Activated T-helper 17 cell treated with anti-CD3 and anti-CD28 coated beads, Interleukin-2, amount 50 U/mL, for 72 hours (primary cell): ENCODE measurements around the gene INPP5A. TPM values are rescaled to one million over a fixed set of nuclear protein-coding genes. Genes with fewer than 3 reads are reported as not detected.
"Not testable (repeated sequence)": the region's sequence is repeated elsewhere in the genome, so short reads cannot be mapped to it uniquely, and the experiment has no call there.

Experiments used
- ATAC-seq: fragments of 150-1000 bp; cut with Tn5 transposase; replicated peaks from 2 replicates; pipeline ENCODE4 v1.10.0; 2021; ENCODE audit warnings: mild to moderate bottlenecking, moderate library complexity
- H3K27ac Mint-ChIP-seq: one replicate; pipeline ENCODE4 v1.8.0; 2022; ENCODE audit warnings: mixed read lengths
- H3K27me3 Mint-ChIP-seq: one replicate; pipeline ENCODE4 v1.8.0; 2022; ENCODE audit warnings: mixed read lengths
- H3K36me3 Mint-ChIP-seq: one replicate; pipeline ENCODE4 v1.8.0; 2022; ENCODE audit warnings: low read depth, mild to moderate bottlenecking, mixed read lengths
- H3K4me1 Mint-ChIP-seq: one replicate; pipeline ENCODE4 v1.8.0; 2022; ENCODE audit warnings: mixed read lengths
- H3K4me3 Mint-ChIP-seq: one replicate; pipeline ENCODE4 v1.8.0; 2022; ENCODE audit warnings: mild to moderate bottlenecking, mixed read lengths
- H3K9me3 Mint-ChIP-seq: one replicate; pipeline ENCODE4 v1.8.0; 2022; ENCODE audit warnings: mixed read lengths
- total RNA-seq, 2 donors: library from RNA; stranded (reverse); gene quantifications; one replicate each; pipeline ENCODE4 v1.2.3, GENCODE V29; 2022

The INPP5A gene
- total RNA-seq, 2 donors from 2014 or later: 4.3 to 5.6 TPM

DNA sequence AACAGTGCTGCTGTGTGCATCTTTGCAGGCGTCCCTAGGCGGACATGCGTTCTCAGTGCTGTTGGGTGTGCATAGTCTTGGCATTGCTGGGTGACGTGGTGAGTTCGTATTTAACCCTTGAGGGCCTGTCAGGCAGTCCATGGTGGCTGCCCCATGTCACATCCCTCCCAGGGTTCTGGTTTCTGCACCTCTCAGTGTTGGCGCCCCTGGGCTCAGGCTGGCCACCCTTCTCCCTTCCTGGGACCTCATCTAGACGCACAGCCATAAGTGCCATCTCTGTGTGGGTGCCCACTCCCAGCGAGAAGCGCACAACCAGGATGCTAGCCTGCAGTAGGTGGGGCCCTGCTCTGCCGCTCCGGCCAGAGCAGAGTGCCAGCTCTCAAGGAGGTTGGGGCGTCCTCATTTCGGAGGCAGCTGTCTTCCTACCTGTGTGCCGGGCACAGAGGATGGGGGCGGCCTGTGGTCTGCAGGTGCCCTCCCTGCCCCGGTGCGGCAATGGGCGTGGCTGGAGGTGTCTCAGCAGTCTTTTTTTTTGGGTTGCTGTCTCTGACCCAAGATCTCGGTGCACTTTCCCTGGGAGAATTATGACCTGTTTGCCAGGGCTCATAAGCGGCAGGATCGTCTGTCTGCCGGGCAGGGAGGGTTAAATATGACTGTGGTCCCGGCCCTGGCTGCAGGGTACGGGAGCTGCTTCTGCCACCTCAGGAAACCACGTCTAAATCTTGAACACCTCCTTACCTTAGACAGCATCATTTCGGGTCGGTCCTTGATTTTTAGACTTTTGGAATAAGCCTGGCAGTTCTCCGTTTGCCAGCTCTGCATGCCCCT lies 6.5 kb downstream of the INPP5A start:
- Mint-ChIP-seq H3K4me3 (peak overlapping the region; percentile 79), H3K27ac (peak overlapping the region; percentile 64), H3K9me3 (no peaks in the 10 kb centered on the region), H3K27me3 (no peaks in the 10 kb centered on the region), H3K36me3 (no peaks in the 10 kb centered on the region), H3K4me1 (peaks cover 33% of the 10 kb centered on the region)
- peak; percentile 8 for ATAC-seq

DNA sequence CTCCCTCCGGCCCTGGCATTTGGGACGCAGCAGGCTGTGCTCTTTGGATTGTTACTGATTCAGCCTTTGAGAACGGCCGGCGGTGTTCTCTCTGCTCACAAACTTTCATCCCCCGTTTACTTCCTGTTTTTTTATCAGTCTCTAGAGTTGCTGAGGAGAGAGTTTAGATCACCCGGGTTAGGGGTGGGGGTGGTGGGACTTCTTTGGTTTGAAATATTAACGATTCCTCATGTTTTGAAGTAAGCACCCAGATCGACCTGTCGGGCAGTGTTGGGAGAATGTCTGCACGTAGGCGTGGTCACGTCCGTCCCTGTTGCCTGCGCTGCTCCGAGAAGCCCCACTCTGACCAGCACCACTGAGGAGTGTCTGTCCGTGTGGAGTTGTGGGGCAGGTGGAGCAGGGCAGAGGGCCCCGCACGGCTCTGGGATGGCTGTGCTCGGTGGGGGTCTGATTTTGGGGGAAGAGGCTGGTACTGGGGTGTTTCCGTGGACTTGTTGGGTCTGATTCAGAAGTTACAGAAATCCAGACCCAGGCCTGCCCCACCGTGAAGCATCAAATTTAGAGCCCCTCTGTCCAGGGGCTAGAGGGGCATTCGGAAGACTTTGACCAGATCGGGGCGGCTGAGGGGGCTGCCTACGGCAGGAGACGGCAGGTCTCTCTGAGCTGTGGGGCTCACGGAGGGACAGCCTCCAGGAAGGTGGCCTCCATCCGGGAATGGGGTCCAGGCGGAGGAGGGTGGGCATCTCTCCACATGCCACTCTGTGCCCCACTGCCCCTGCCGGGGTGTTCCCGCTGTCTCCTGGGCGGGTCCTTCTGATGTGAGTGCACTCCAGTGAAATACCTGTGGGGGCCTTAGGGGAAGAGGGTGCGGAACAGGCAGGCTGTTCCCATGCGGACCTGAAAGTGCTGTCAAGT lies 7.4 kb downstream of the INPP5A start:
- peak; percentile 34 for ATAC-seq
- Mint-ChIP-seq H3K4me3 (peak overlapping the region; percentile 79), H3K4me1 (peaks cover 29% of the 10 kb centered on the region), H3K27me3 (no peaks in the 10 kb centered on the region), H3K9me3 (no peaks in the 10 kb centered on the region), H3K27ac (peak overlapping the region; percentile 64), H3K36me3 (no peaks in the 10 kb centered on the region)

DNA sequence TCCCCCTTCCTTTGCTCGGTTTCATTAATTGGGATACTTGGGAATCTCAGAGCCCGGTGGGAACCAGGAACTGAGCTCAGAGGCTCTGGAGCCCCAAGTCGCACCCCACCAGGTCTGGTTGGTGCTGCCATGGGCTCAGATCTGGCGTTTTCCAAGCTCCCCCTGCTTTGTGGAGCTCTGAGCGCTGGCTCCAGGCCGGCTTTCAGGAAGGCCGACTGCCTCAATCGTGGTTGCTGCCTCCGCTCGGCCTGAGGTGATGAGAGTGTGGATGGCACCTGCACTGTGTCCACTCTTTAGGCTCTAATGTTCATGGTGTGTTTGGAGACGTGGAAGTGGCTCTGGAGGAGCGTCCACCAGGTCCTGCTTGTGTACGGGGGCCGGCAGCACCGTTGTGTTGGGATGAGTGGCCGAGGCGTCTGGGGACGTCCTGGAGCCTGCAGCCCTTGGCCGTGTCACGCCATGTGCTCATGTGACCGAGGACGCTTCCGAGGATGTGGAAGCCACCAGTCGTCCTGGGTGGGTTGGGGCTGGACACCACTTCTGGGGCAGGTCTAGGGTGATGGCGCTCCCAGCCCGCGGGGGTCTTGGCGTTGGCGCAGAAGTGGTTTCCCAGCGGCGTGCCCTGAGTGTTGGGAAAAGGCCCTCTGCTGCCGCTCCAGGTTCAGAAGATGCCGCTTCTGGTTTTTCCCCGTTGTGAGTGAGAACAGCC lies 8.2 kb downstream of the INPP5A start:
- Mint-ChIP-seq H3K4me3 (peak overlapping the region; percentile 79), H3K27me3 (no peaks in the 10 kb centered on the region), H3K27ac (no peak overlapping the region), H3K36me3 (no peaks in the 10 kb centered on the region), H3K9me3 (no peaks in the 10 kb centered on the region), H3K4me1 (peaks cover 20% of the 10 kb centered on the region)
- ATAC-seq: no peak

DNA sequence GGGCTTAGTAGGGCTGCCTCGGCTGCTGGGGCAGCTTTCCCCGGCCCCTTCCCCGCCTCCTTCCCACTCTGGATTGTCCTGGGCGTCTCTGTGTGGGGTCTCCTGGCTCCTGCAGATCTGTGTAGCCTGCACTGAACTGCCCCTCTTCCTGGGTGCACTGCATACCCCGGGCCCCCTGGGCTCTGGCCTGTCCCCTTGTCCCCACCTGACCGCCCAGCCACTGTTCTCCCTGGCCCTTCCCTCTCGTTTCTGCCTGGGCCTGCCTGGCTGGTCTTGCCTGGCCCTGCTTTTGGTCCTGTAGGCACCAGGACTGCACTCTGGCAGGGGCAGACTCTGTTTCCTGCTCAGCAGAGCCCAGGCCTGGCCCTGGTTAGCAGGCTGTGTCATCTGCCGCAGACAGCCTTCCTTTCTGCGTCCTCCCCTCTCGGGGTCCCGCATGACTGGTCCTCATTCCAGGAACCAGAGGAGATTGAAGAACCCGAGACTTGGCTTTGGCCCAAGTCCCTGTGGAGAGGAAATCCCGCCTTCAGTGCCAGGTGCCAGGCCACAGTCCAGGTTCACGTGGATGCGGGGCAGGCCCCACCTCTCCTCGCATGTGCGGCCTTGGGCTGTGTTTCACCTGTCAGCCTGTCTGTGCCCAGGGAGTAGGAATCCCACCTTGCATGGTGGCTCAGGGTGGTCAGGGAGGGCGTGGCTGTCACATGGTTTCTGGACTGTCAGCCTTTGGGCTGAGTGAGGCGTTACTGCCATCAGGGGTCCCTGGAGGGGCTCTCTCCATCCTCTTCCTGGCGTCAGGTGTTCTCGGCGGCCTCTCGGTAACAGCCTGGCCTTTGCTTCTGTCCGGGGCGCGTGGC lies 9.2 kb downstream of the INPP5A start:
- Mint-ChIP-seq H3K9me3 (no peaks in the 10 kb centered on the region), H3K4me3 (no peak overlapping the region), H3K27ac (no peak overlapping the region), H3K36me3 (no peaks in the 10 kb centered on the region), H3K27me3 (no peaks in the 10 kb centered on the region), H3K4me1 (peaks cover 17% of the 10 kb centered on the region)
- ATAC-seq: no peak

DNA sequence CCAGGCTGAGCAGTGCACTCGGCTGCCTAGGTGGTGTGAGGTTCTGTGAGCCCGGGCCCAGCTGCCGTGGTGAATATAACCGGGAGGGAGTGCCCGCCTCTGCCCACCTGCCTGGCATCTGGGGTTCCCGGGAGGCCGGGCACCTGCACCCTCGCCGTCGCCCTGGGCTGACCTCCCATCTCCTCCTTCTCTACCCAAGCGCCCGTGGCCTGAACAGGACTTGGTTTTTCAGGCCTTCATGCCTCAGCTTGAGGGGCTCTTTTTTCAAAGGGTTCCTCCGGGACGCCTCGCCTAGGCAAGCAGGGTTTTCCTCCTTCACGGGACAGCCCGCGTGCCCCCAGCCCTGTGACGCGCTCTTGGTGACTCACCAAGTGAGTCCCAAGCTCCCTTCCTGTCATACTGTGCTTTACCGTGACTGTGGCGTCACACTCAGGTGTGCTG lies 9.9 kb downstream of the INPP5A start:
- H3K27me3 Mint-ChIP-seq: no peaks in the 10 kb centered on the region
- ATAC-seq: peak; percentile 57
- H3K4me3 Mint-ChIP-seq: no peak overlapping the region
- no peak overlapping the region for H3K27ac Mint-ChIP-seq
- peaks cover 16% of the 10 kb centered on the region for H3K4me1 Mint-ChIP-seq
- H3K36me3 Mint-ChIP-seq: no peaks in the 10 kb centered on the region
- no peaks in the 10 kb centered on the region for H3K9me3 Mint-ChIP-seq

DNA sequence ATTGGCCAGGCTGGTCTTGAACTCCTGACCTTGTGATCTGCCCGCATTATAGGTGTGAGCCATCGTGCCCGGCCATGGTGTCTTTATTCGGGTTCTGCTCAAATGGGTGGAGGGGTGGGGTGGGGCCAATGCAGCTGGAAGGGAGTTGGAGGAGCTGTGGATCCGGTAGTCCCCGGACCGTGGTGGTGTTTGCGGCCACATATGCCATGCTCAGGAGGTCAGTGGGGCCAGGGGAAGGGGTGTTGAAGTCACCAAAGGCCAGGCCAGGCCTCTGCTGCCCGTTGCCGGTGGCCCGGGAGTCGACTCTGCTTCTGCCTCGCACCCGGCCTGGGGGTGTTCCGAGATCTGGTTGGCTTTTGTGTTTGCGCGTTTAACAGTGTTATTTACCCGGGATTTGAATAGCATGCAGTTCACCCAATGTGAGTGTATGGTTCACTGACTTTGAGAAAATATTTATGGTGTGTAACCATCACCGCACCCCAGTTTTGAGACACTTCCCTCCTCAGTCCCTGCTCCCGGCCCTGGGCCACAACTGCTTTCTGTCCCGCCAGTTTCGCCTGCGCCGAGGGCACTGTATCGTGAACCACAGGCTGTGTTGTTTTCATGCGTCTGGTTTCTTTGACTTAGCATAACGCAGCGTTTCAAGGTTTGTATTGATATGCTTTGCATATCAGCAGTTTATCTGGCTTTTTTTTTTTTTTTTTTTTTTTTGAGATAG lies 10.7 kb downstream of the INPP5A start:
- Mint-ChIP-seq H3K27me3 (no peaks in the 10 kb centered on the region), H3K27ac (no peak overlapping the region), H3K36me3 (no peaks in the 10 kb centered on the region), H3K9me3 (no peaks in the 10 kb centered on the region), H3K4me1 (peaks cover 16% of the 10 kb centered on the region), H3K4me3 (no peak overlapping the region)
- ATAC-seq: no peak

DNA sequence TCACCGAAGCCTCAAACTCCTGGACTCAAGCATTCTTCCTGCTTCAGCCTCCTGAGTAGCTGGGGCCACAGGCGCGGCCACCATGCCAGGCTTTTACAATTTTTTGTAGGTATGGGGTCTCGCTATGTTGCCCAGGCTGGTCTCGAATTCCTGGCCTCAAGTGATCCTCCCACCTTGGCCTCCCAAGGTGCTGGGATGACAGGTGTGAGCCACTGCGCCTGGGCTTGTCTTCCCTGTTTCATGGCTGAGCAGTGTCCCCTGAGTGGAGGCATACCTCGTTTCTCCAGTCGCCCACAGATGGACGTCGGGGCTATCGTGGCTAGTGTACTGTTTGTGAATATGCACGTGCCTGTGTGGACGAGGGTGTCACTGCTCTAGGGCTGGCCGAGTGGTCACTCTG lies 11.3 kb downstream of the INPP5A start:
- peaks cover 16% of the 10 kb centered on the region for H3K4me1 Mint-ChIP-seq
- H3K27me3 Mint-ChIP-seq: no peaks in the 10 kb centered on the region
- H3K4me3 Mint-ChIP-seq: no peak overlapping the region
- H3K36me3 Mint-ChIP-seq: no peaks in the 10 kb centered on the region
- no peak for ATAC-seq
- no peaks in the 10 kb centered on the region for H3K9me3 Mint-ChIP-seq
- H3K27ac Mint-ChIP-seq: no peak overlapping the region

DNA sequence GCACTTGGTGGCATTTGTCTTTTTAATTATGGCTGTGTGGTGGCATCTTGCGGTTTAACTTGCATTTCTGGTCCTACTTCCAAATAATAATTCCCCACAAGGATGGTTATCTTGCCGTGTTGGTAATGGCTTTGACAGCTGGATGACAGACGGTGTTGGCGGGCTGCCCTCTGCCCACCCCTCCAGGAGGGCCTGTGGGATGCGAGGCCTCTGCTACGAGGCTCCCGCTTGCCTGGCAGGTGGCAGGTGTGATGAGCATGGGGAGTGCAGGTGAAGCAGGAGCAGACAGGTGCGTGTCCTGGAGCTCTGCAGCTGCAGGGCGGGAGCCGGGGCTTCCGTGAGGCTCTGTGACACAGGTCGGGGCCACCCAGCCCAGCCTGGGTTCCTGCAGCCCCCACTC lies 11.8 kb downstream of the INPP5A start:
- Mint-ChIP-seq H3K36me3 (no peaks in the 10 kb centered on the region), H3K27me3 (no peaks in the 10 kb centered on the region), H3K4me3 (no peak overlapping the region), H3K27ac (no peak overlapping the region), H3K9me3 (no peaks in the 10 kb centered on the region), H3K4me1 (peaks cover 15% of the 10 kb centered on the region)
- no peak for ATAC-seq

DNA sequence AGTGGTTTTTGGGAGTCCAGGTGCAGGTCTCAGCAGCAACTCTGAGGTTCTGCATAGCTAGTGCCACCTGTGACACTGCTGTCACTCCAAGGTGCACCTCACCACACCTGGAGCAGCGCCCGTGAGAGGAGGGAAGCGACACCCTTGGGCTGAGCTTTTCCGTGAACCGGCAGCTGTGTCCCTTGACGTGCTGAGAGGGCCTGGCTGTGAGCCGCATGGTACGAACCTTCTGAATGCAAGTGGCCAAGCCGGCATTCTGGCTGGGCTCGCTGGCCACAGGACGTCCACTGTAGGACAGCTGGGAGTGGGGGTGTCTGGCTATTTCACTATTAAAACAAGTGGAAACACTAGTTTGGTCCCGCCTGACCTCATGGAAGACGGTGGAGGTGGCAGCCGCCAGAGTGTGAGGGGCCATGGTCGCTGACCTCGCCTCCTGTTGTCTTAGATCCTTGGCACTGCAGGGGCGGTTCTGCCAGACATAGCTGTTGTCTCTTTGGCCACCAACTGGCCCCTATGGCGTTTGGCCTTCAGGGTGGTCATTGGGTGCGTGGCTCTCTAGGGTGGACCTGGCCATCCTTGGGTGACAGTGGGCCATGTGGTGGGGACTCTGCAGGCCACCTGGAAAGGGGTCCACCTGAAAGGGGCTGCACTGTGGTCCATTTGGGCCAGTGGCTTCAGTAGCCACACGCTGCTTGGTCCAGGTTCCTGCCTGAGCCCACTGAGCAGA lies 12.9 kb downstream of the INPP5A start:
- H3K27ac Mint-ChIP-seq: no peak overlapping the region
- H3K4me3 Mint-ChIP-seq: no peak overlapping the region
- no peaks in the 10 kb centered on the region for H3K27me3 Mint-ChIP-seq
- H3K36me3 Mint-ChIP-seq: no peaks in the 10 kb centered on the region
- ATAC-seq: no peak
- H3K4me1 Mint-ChIP-seq: peaks cover 7% of the 10 kb centered on the region
- no peaks in the 10 kb centered on the region for H3K9me3 Mint-ChIP-seq

DNA sequence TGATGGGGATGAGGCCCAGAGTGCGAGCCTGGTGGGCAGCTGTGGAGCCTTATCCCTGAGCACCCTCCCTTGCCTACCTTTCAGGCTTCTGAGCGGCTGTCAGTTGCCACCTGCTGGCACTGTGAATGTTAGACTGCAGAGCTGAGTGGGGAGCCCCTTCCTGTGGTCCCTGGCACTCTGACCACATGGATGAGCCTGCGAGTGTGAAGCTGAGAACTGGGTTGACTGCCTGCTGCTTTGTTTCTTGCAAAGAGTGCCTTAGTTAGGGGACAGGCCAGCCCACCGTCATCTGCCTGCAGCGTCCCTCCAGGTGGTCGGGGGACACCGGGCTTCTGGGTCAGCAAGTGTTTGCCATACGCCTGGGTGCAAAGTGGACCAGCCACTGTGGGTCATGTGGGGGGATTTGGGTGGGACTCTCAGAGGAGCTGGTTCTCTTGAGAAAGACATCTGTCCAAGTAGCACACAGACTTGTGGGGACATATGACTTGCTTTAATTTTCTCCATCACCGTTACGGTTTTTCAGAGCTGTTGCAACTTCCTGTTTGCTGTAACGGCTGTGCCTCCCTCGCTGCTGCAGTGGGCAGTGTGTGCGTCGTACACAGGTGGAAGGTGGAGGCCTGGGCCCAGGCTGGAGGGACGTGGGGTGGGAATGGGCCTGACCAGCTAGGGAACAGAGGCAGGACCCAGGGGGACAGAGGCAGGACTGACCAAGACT lies 13.7 kb downstream of the INPP5A start:
- H3K4me1 Mint-ChIP-seq: peaks cover 9% of the 10 kb centered on the region
- H3K27me3 Mint-ChIP-seq: no peaks in the 10 kb centered on the region
- H3K36me3 Mint-ChIP-seq: no peaks in the 10 kb centered on the region
- H3K4me3 Mint-ChIP-seq: peak overlapping the region; percentile 60
- no peaks in the 10 kb centered on the region for H3K9me3 Mint-ChIP-seq
- peak overlapping the region; percentile 68 for H3K27ac Mint-ChIP-seq
- peak; percentile 62 for ATAC-seq

DNA sequence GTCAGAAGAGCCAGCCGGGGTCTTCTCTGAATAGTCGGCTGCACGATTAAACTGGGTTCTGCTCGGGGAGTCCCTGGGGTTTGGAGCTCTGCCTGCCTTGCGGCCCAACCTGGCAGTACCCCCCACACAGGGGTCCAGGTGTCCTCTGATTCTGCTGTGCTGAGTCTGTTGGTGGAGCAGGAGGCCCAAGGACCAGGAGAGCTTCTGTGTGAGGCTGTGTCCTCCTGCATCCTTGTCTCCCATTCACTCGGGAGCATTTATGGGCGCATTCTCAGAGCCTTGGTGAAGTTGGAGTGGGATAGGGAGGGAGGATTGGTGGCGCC lies 14.2 kb downstream of the INPP5A start:
- H3K27ac Mint-ChIP-seq: peak overlapping the region; percentile 68
- ATAC-seq: peak; percentile 28

DNA sequence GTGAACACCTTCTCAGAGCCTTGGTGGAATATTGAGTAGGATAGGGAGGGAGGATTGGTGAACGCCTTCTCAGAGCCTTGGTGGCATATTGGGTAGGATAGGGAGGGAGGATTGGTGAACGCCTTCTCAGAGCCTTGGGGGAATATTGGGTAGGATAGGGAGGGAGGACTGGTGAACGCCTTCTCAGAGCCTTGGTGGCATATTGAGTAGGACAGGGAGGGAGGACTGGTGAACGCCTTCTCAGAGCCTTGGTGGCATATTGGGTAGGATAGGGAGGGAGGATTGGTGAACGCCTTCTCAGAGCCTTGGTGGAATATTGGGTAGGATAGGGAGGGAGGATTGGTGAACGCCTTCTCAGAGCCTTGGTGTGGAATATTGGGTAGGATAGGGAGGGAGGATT lies 15.0 kb downstream of the INPP5A start:
- not testable (repeated sequence) for H3K9me3 Mint-ChIP-seq, H3K27me3 Mint-ChIP-seq, ATAC-seq, H3K36me3 Mint-ChIP-seq, H3K27ac Mint-ChIP-seq, H3K4me3 Mint-ChIP-seq
- H3K4me1 Mint-ChIP-seq: peaks cover 16% of the 10 kb centered on the region

More for the DNA sequence above, 14.2 kb downstream of the INPP5A start:
- H3K27me3 Mint-ChIP-seq: no peaks in the 10 kb centered on the region
- no peaks in the 10 kb centered on the region for H3K36me3 Mint-ChIP-seq
- H3K4me1 Mint-ChIP-seq: peaks cover 14% of the 10 kb centered on the region
- H3K4me3 Mint-ChIP-seq: peak overlapping the region; percentile 60
- no peaks in the 10 kb centered on the region for H3K9me3 Mint-ChIP-seq
